H9 (cell line): Measurements from ENCODE around the gene NKX3-2. TPM values are rescaled to one million over a fixed set of nuclear protein-coding genes. Genes with fewer than 3 reads are reported as not detected.

Experiments used
- DNase-seq: peaks from one replicate; pipeline ENCODE4 v3.0.0-alpha.2; 2017
- H2AFZ ChIP-seq: one replicate; pipeline ENCODE4 v1.6.1; 2013; ENCODE audit warnings: mild to moderate bottlenecking, low read length, control low read depth, moderate library complexity
- H2AK5ac ChIP-seq: 2 replicates; pipeline ENCODE4 v1.6.1; 2013; ENCODE audit warnings: low read length, control low read depth, mixed read lengths; ENCODE audit not compliant: insufficient read length
- H2BK120ac ChIP-seq: one replicate; pipeline ENCODE4 v1.6.1; 2013; ENCODE audit warnings: low read depth, mild to moderate bottlenecking, low read length, control low read depth, inconsistent platforms; ENCODE audit not compliant: poor library complexity, severe bottlenecking
- H2BK12ac ChIP-seq: 2 replicates; pipeline ENCODE4 v1.6.1; 2013; ENCODE audit warnings: low read length, control low read depth, mixed read lengths, low read depth; ENCODE audit not compliant: insufficient read length
- H2BK15ac ChIP-seq: 2 replicates; pipeline ENCODE4 v1.6.1; 2013; ENCODE audit warnings: low read depth, low read length, control low read depth
- H2BK20ac ChIP-seq: one replicate; pipeline ENCODE4 v1.6.1; 2013; ENCODE audit warnings: low read depth, mild to moderate bottlenecking, low read length, control low read depth, inconsistent platforms; ENCODE audit not compliant: poor library complexity, severe bottlenecking
- H2BK5ac ChIP-seq: 2 replicates; pipeline ENCODE4 v1.6.1; 2013; ENCODE audit warnings: low read length, control low read depth, mixed read lengths; ENCODE audit not compliant: insufficient read length
- H3K14ac ChIP-seq: 2 replicates; pipeline ENCODE4 v1.6.1; 2013; ENCODE audit warnings: low read length, control low read depth; ENCODE audit not compliant: insufficient read depth
- H3K18ac ChIP-seq: 2 replicates; pipeline ENCODE4 v1.6.1; 2013; ENCODE audit warnings: low read depth, mild to moderate bottlenecking, mixed read lengths, low read length, control low read depth; ENCODE audit not compliant: insufficient read length
- H3K23ac ChIP-seq: 2 replicates; pipeline ENCODE4 v1.6.1; 2013; ENCODE audit warnings: low read length, control low read depth, mixed read lengths, low read depth; ENCODE audit not compliant: insufficient read length
- H3K23me2 ChIP-seq: 2 replicates; pipeline ENCODE4 v1.6.1; 2013; ENCODE audit warnings: low read depth, mild to moderate bottlenecking, mixed read lengths, low read length, control low read depth; ENCODE audit not compliant: insufficient read length, poor library complexity, severe bottlenecking
- H3K27ac ChIP-seq: 2 replicates; pipeline ENCODE4 v1.5.1; 2013; ENCODE audit warnings: low read length, control low read depth, mixed read lengths, low read depth; ENCODE audit not compliant: insufficient read length
- H3K27me3 ChIP-seq: 2 replicates; pipeline ENCODE4 v1.6.1; 2013; ENCODE audit warnings: low read length, control low read depth, inconsistent platforms; ENCODE audit not compliant: insufficient read depth
- H3K4ac ChIP-seq: 2 replicates; pipeline ENCODE4 v1.6.1; 2013; ENCODE audit warnings: low read depth, mild to moderate bottlenecking, control low read depth, inconsistent platforms, low read length, moderate library complexity
- H3K4me1 ChIP-seq: 2 replicates; pipeline ENCODE4 v1.6.1; 2013; ENCODE audit warnings: low read length, control low read depth, inconsistent platforms; ENCODE audit not compliant: insufficient read depth
- H3K4me2 ChIP-seq: 2 replicates; pipeline ENCODE4 v1.6.1; 2013; ENCODE audit warnings: low read length, control low read depth, mixed read lengths; ENCODE audit not compliant: insufficient read length, insufficient read depth
- H3K56ac ChIP-seq: 2 replicates; pipeline ENCODE4 v1.6.1; 2013; ENCODE audit warnings: low read depth, mild to moderate bottlenecking, mixed read lengths, low read length, control low read depth; ENCODE audit not compliant: insufficient read length
- H3K79me1 ChIP-seq: 2 replicates; pipeline ENCODE4 v1.6.1; 2013; ENCODE audit warnings: low read depth, mild to moderate bottlenecking, moderate library complexity, low read length, control low read depth, inconsistent platforms; ENCODE audit not compliant: insufficient read depth, poor library complexity, severe bottlenecking
- H3K79me2 ChIP-seq: 2 replicates; pipeline ENCODE4 v1.6.1; 2013; ENCODE audit warnings: low read length, control low read depth, inconsistent platforms; ENCODE audit not compliant: insufficient read depth
- H3K9ac ChIP-seq: 2 replicates; pipeline ENCODE4 v1.6.1; 2013; ENCODE audit warnings: low read length, control low read depth, mixed read lengths; ENCODE audit not compliant: insufficient read length; ENCODE audit errors: extremely low read depth
- H3K9me3 ChIP-seq: one replicate; pipeline ENCODE4 v1.6.1; 2013; ENCODE audit warnings: low read depth, low read length, inconsistent platforms; ENCODE audit not compliant: control insufficient read depth
- H3T11ph ChIP-seq: one replicate; pipeline ENCODE4 v1.6.1; 2013; ENCODE audit warnings: mild to moderate bottlenecking, low read length, control low read depth, inconsistent platforms
- H4K20me1 ChIP-seq: one replicate; pipeline ENCODE4 v1.6.1; 2013; ENCODE audit not compliant: control insufficient read depth, insufficient read length, insufficient read depth
- H4K5ac ChIP-seq: 2 replicates; pipeline ENCODE4 v1.6.1; 2013; ENCODE audit warnings: low read depth, mild to moderate bottlenecking, mixed read lengths, low read length, control low read depth; ENCODE audit not compliant: insufficient read length
- H4K8ac ChIP-seq: replicated peaks from 2 replicates; pipeline ENCODE4 v1.6.1; 2013; ENCODE audit warnings: low read length, control low read depth, mixed read lengths, low read depth; ENCODE audit not compliant: insufficient read length
- H4K91ac ChIP-seq: 2 replicates; pipeline ENCODE4 v1.6.1; 2013; ENCODE audit warnings: low read depth, mild to moderate bottlenecking, moderate library complexity, mixed read lengths, low read length, control low read depth; ENCODE audit not compliant: insufficient read length
- H3K27ac Mint-ChIP-seq, 3 experiments: 2 replicates in 2 of 3; 3 replicates in 1 of 3; pipeline ENCODE4 v1.8.0; 2020 to 2021; ENCODE audit warnings: mixed read lengths in 3 of 3, mild to moderate bottlenecking in 1 of 3, moderate library complexity in 1 of 3
- H3K27me3 Mint-ChIP-seq: 2 replicates; pipeline ENCODE4 v1.8.0; 2021; ENCODE audit warnings: low read depth, mild to moderate bottlenecking, moderate library complexity, mixed read lengths
- H3K36me3 Mint-ChIP-seq, 3 experiments: 2 replicates in 2 of 3; 3 replicates in 1 of 3; pipeline ENCODE4 v1.8.0; 2020 to 2021; ENCODE audit warnings: low read depth in 3 of 3, mixed read lengths in 3 of 3; ENCODE audit not compliant: insufficient read depth in 1 of 3
- H3K4me1 Mint-ChIP-seq, 2 experiments: 2 replicates each; pipeline ENCODE4 v1.8.0; 2020; ENCODE audit warnings: mixed read lengths in 2 of 2
- H3K4me3 Mint-ChIP-seq, 2 experiments: 2 replicates in 1 of 2; 3 replicates in 1 of 2; pipeline ENCODE4 v1.8.0; 2020 to 2021; ENCODE audit warnings: mild to moderate bottlenecking in 2 of 2, mixed read lengths in 2 of 2, moderate library complexity in 1 of 2
- H3K9me3 Mint-ChIP-seq, 2 experiments: 2 replicates in 1 of 2; 3 replicates in 1 of 2; pipeline ENCODE4 v1.8.0; 2020; ENCODE audit warnings: mild to moderate bottlenecking in 2 of 2, mixed read lengths in 2 of 2, moderate library complexity in 1 of 2
- CTCF ChIP-seq: fragments of 200-600 bp; sonication (generic); conservative IDR thresholded peaks from 3 replicates; pipeline ENCODE4 v1.8.0; 2021; ENCODE audit warnings: antibody characterized with exemption, mild to moderate bottlenecking
- WGBS: extraction: QIAGEN DNeasy Blood & Tissue Kit; methylation state at CpG from one replicate; pipeline ENCODE4 v1.1.7; 2013; ENCODE audit warnings: missing lambda C conversion rate, low lambda C conversion rate, mixed read lengths; ENCODE audit not compliant: insufficient read length; ENCODE audit errors: extremely low coverage; 5-methylcytosine and 5-hydroxymethylcytosine counted together
- total RNA-seq: library from RNA; stranded (reverse); gene quantifications from 2 replicates; pipeline ENCODE4 v1.2.1, GENCODE V29; 2021

Gene NKX3-2
- total RNA-seq, 1 experiment from 2014 or later = 1.9 TPM

- no peaks in the 10 kb centered on the region for H3K4me1 Mint-ChIP-seq
- H3K9me3 Mint-ChIP-seq = no peaks in the 10 kb centered on the region
- no peak for DNase-seq
- Histone ChIP-seq H2BK15ac (no peak overlapping the region), H4K20me1 (no peaks in the 10 kb centered on the region), H4K91ac (no peak overlapping the region), H3K9ac (no peak overlapping the region), H2BK5ac (no peak overlapping the region), H4K5ac (no peak overlapping the region), H3K23ac (no peak overlapping the region), H3K27ac (no peak overlapping the region), H3K4me2 (no peak overlapping the region), H4K8ac (no peak overlapping the region), H2BK20ac (no peak overlapping the region), H3K9me3 (no peaks in the 10 kb centered on the region), H3K56ac (no peak overlapping the region), H3K18ac (no peak overlapping the region), H3K79me2 (no peaks in the 10 kb centered on the region), H3K14ac (no peak overlapping the region), H3K4me1 (no peaks in the 10 kb centered on the region), H2AFZ (no peak overlapping the region), H3K23me2 (no peaks in the 10 kb centered on the region), H3K4ac (no peak overlapping the region), H3K79me1 (no peaks in the 10 kb centered on the region), H2BK120ac (no peak overlapping the region), H2AK5ac (no peak overlapping the region), H2BK12ac (no peak overlapping the region), H3T11ph (no peak overlapping the region), H3K27me3 (no peaks in the 10 kb centered on the region)
- peaks cover 6 to 64% (median 60%) of the 10 kb centered on the region in 3 experiments; a peak in 6 of 7 replicates for H3K36me3 Mint-ChIP-seq
- no peaks in the 10 kb centered on the region for H3K27me3 Mint-ChIP-seq
- TF ChIP-seq CTCF = no peak
- no CpG with 5 or more reads among the region's 5 CpGs for WGBS
- no peak overlapping the region for H3K27ac Mint-ChIP-seq
- H3K4me3 Mint-ChIP-seq = no peak overlapping the region
Observed at GRCh38 chr4:13584481-13584880, 40.2 kb upstream of the NKX3-2 start.
